ENCODE measurements around the gene ZNF575.

- no peak for TF ChIP-seq CTCF (IDR thresholded peaks at IDR 0.05; ENCODE audit: poor library complexity)
- no peak for TF ChIP-seq EZH2 (IDR thresholded peaks at IDR 0.05; ENCODE audit: borderline replicate concordance)
- no peak for TF ChIP-seq EZH2phosphoT487 (IDR thresholded peaks at IDR 0.05; ENCODE audit: low read depth, severe bottlenecking, unreplicated experiment)
Measured at GRCh38 chr19:43522929-43523328, 10.1 kb upstream of the ZNF575 start.
